Heart left ventricle (tissue), 13 donors: Measurements from ENCODE around the gene NTM.

Experiments used
- CTCF ChIP-seq, 12 donors: fragments of 200-600 bp; sonication (generic) in 4 of 12; IDR thresholded peaks; one replicate each; pipeline versions ENCODE4 v1.5.0 to v1.8.0; 2018 to 2022; ENCODE audit warnings: antibody characterized with exemption in 12 of 12, mild to moderate bottlenecking in 5 of 12
- POLR2A ChIP-seq, 2 donors: fragments of 450-650 bp; IDR thresholded peaks; one replicate each; pipeline ENCODE4 v1.6.1; 2017; ENCODE audit warnings: antibody characterized with exemption in 2 of 2, mild to moderate bottlenecking in 2 of 2, moderate library complexity in 2 of 2
- donor health status: ischemic (EF 13 %, LVEDD 7.1; RV severe dilation, severe dysfunction).
- donor health status: DM: no; HTN: yes; CAD: no.
- donor health status: DM: no; HTN: no; CAD: no.
- donor health status: ischemic (EF 25% LVEDD 6.9; RV normal size, moderate dysfunction).
- donor health status: ischemic (EF 25% LVEDD 5.7; RV mildly dilated, moderate dysfunction).
- donor health status: ischemic (EF 35%, LVEDD 5.7; RV mildly dilated, moderate dysfunction).
- donor health status: nonischemic (EF 11% LVEDD 7.7; RV severe dilation, severe dysfunction).
- donor health status: DM: yes; HTN: yes; CAD: no.
- donor health status: PGD.
- donor health status: ischemic (EF 29% LVEDD 5.4; RV normal size, mild dysfunction).
- donor health status: nonischemic (EF 23%, LVEDD 6.1; RV moderate dilation, normal function).

GRCh38 chr11:132251061-132251460 is 880.6 kb downstream of the NTM start:
- TF ChIP-seq CTCF (IDR thresholded peaks at IDR 0.05) (no peak), POLR2A (IDR thresholded peaks at IDR 0.05) (no peak)
